ENCODE measurements around the gene FARS2. TPM values are rescaled to one million over a fixed set of nuclear protein-coding genes. Genes with fewer than 3 reads are reported as not detected.

Gene FARS2
- total RNA-seq, 1 experiment from 2014 or later: 17.8 TPM

- H3K27me3 ChIP-seq (replicated peaks; ENCODE audit: insufficient read depth, low read depth, low read length, poor library complexity): no peaks in the 10 kb centered on the region
- POLR2A ChIA-PET (ENCODE audit: low non-redundant PET): no interaction called here
- CTCF ChIA-PET: no interaction called here
Observed at GRCh38 chr6:5276581-5276980, 15.3 kb downstream of the FARS2 start.

GRCh38 chr6:5277589-5277988 lies 16.3 kb downstream of the FARS2 start:
- intact Hi-C loops (cut with micrococcal nuclease; ENCODE audit: unreplicated experiment): no loop called here
- no TSS peak for BruUV-seq (replicated peaks)
- Histone ChIP-seq H3K27ac (ENCODE audit: low read depth, low read length, poor library complexity, severe bottlenecking) (no peak overlapping the region), H3K36me3 (ENCODE audit: insufficient read depth, low read length, poor library complexity, severe bottlenecking) (no peaks in the 10 kb centered on the region), H3K27me3 (replicated peaks; ENCODE audit: insufficient read depth, low read depth, low read length, poor library complexity) (no peaks in the 10 kb centered on the region), H3K9me3 (ENCODE audit: low read depth, low read length, poor library complexity, severe bottlenecking) (no peaks in the 10 kb centered on the region), H3K4me1 (ENCODE audit: insufficient read depth, low read length, poor library complexity, severe bottlenecking) (no peaks in the 10 kb centered on the region), H3K4me3 (ENCODE audit: low read depth, low read length, poor library complexity, severe bottlenecking) (no peak overlapping the region)
- TF ChIP-seq EZH2 (IDR thresholded peaks at IDR 0.05; ENCODE audit: borderline replicate concordance, low read depth, low read length, poor library complexity, severe bottlenecking) (no peak), CTCF (conservative IDR thresholded peaks at IDR 0.05; ENCODE audit: low read depth, low read length) (no peak)
- ChIA-PET POLR2A (ENCODE audit: low non-redundant PET) (no interaction called here), CTCF (no interaction called here)
- no peak for DNase-seq (ENCODE audit: low spot score)

More at GRCh38 chr6:5276581-5276980, 15.3 kb downstream of the FARS2 start:
- H3K4me1 ChIP-seq (ENCODE audit: insufficient read depth, low read length, poor library complexity, severe bottlenecking): no peaks in the 10 kb centered on the region
- H3K4me3 ChIP-seq (ENCODE audit: low read depth, low read length, poor library complexity, severe bottlenecking): no peak overlapping the region
- no peak overlapping the region for H3K27ac ChIP-seq (ENCODE audit: low read depth, low read length, poor library complexity, severe bottlenecking)
- no peaks in the 10 kb centered on the region for H3K9me3 ChIP-seq (ENCODE audit: low read depth, low read length, poor library complexity, severe bottlenecking)
- no peak for DNase-seq (ENCODE audit: low spot score)
- no TSS peak for BruUV-seq (replicated peaks)
- intact Hi-C loops (cut with micrococcal nuclease; ENCODE audit: unreplicated experiment): no loop called here
- no peak for TF ChIP-seq EZH2 (IDR thresholded peaks at IDR 0.05; ENCODE audit: borderline replicate concordance, low read depth, low read length, poor library complexity, severe bottlenecking)
- no peak for TF ChIP-seq CTCF (conservative IDR thresholded peaks at IDR 0.05; ENCODE audit: low read depth, low read length)
- H3K36me3 ChIP-seq (ENCODE audit: insufficient read depth, low read length, poor library complexity, severe bottlenecking): no peaks in the 10 kb centered on the region

- Histone ChIP-seq H3K36me3 (ENCODE audit: insufficient read depth, low read length, poor library complexity, severe bottlenecking) (no peaks in the 10 kb centered on the region), H3K9me3 (ENCODE audit: low read depth, low read length, poor library complexity, severe bottlenecking) (no peaks in the 10 kb centered on the region), H3K4me3 (ENCODE audit: low read depth, low read length, poor library complexity, severe bottlenecking) (no peak overlapping the region), H3K4me1 (ENCODE audit: insufficient read depth, low read length, poor library complexity, severe bottlenecking) (no peaks in the 10 kb centered on the region), H3K27me3 (replicated peaks; ENCODE audit: insufficient read depth, low read depth, low read length, poor library complexity) (no peaks in the 10 kb centered on the region), H3K27ac (ENCODE audit: low read depth, low read length, poor library complexity, severe bottlenecking) (no peak overlapping the region)
- no peak for DNase-seq (ENCODE audit: low spot score)
- POLR2A ChIA-PET (ENCODE audit: low non-redundant PET): no interaction called here
- CTCF ChIA-PET: no interaction called here
- intact Hi-C loops (cut with micrococcal nuclease; ENCODE audit: unreplicated experiment): no loop called here
- no peak for TF ChIP-seq CTCF (conservative IDR thresholded peaks at IDR 0.05; ENCODE audit: low read depth, low read length)
- no peak for TF ChIP-seq EZH2 (IDR thresholded peaks at IDR 0.05; ENCODE audit: borderline replicate concordance, low read depth, low read length, poor library complexity, severe bottlenecking)
- BruUV-seq (replicated peaks): no TSS peak
Observed at GRCh38 chr6:5278047-5278446, 16.7 kb downstream of the FARS2 start.

Measured in A673 (cell line).